Measurements from ENCODE around the gene NUP98.
"Not testable (repeated sequence)": the region's sequence is repeated elsewhere in the genome, so short reads cannot be mapped to it uniquely, and the experiment has no call there.

Gene NUP98

DNA sequence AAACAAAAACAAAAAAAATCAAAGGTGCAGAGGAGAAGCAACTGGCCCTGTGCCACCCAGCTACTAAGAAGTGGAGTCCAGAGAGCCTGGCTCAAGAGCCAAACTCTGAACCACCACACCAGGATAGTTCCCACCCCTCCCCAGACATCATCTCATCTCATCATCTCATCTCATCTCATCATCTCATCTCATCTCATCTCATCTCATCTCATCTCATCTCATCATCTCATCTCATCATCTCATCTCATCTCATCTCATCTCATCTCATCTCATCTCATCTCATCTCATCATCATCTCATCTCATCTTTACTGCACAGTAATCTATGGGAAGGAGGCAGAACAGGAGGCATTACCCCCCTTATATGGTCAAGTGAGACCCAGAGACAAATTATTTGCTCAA lies 134.5 kb downstream of the NUP98 start:
- DNase-seq (no peak), ATAC-seq (no peak)
- Mint-ChIP-seq H3K27ac (peak overlapping the region in 1 of 2 donors; percentile 64), H3K27me3 (no peaks in the 10 kb centered on the region), H3K4me3 (no peak overlapping the region), H3K9me3 (no peaks in the 10 kb centered on the region), H3K4me1 (no peaks in the 10 kb centered on the region)

DNA sequence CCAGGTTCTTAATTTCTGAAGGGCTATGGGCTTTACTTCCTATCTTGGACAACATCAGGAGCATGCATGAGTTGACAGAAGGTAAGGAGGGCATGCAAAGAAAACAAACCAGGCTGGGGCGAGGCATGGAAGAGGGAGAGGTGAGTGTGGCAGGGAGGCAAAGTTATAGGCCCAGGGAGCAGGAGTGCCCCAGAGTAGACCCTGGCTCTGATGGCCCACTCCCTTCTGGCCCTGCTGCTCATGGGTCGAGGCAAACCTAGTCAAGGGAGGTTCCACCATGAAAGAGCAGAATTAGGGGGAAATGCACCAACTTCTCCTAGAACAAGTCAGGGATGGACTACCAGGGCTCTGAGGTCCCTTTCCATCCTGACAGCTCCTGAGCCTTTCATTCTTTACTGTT lies 136.4 kb downstream of the NUP98 start:
- peak overlapping the region in 1 of 2 donors; percentile 21 for H3K27ac Mint-ChIP-seq
- no peak for ATAC-seq
- H3K9me3 Mint-ChIP-seq: no peaks in the 10 kb centered on the region
- H3K4me1 Mint-ChIP-seq: no peaks in the 10 kb centered on the region
- no peak overlapping the region for H3K4me3 Mint-ChIP-seq
- no peak for DNase-seq
- H3K27me3 Mint-ChIP-seq: no peaks in the 10 kb centered on the region

DNA sequence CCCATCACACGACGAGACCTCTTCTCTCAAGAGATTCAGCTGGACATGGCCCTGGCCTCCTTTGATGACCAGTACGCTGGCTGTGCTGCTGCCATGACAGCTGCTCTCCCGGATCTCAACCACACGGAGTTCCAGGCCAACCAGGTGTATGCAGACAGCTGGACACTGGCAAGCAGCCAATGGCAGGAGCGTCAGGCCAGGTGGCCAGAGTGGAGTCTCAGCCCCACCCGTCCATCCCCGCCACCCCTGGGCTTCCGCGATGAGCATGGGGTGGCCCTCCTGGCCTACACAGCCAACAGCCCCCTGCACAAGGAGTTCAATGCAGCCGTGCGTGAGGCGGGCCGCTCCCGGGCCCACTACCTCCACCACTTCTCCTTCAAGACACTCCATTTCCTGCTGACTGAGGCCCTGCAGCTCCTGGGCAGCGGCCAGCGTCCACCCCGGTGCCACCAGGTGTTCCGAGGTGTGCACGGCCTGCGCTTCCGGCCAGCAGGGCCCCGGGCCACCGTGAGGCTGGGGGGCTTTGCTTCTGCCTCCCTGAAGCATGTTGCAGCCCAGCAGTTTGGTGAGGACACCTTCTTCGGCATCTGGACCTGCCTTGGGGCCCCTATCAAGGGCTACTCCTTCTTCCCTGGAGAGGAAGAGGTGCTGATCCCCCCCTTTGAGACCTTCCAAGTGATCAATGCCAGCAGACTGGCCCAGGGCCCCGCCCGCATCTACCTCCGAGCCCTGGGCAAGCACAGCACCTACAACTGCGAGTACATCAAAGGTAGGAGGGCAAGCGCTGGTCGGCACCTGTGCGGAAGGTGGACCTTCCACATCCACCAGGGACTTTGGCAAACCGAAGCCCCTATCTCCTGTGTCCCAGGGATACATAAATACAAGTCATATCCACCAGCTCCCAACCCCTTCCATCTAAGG lies 137.5 kb downstream of the NUP98 start:
- no peak for ATAC-seq
- Mint-ChIP-seq H3K9me3 (no peaks in the 10 kb centered on the region), H3K27ac (peak overlapping the region in 1 of 2 donors; percentile 46), H3K4me3 (no peak overlapping the region), H3K4me1 (no peaks in the 10 kb centered on the region), H3K27me3 (no peaks in the 10 kb centered on the region)
- DNase-seq: no peak

DNA sequence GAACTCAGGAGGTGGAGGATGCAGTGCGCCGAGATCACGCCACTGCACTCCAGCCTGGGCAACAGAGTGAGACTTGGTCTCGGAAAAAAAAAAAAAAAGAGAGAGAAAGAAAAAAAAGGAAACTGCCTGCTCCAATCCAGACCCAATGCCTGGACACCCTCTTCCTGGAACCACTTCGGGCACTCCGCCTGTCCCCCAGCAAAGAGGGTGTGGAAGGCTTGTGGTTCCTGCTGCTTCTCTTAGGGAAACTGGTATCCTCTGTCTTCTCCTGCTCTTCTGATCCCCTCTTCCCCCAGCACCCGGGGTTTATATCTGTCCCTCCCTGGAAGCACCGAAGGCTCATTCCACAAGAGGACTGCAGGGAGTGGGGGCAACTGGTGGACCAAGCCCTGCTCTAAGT lies 139.1 kb downstream of the NUP98 start:
- H3K4me1 Mint-ChIP-seq: no peaks in the 10 kb centered on the region
- no peak overlapping the region for H3K27ac Mint-ChIP-seq
- DNase-seq (no peak), ATAC-seq (no peak)
- no peak overlapping the region for H3K4me3 Mint-ChIP-seq
- H3K9me3 Mint-ChIP-seq: no peaks in the 10 kb centered on the region
- H3K27me3 Mint-ChIP-seq: no peaks in the 10 kb centered on the region

DNA sequence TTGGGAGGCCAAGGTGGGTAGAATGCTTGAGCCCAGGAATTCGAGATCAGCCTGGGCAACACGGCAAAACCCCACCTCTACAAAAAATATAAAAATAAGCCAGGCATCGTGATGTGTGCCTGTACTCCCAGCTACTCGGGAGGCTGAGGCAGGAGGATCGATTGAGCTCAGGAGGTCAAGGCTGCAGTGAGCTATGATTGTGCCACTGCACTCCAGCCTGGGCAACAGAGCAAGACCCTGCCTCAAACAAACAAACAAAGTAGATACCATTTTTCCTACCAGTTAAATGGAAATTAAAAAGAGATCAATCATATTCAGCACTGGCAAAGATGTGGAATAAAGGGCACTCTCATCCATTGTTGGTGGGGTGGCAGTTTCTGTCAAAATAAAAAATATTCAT lies 140.0 kb downstream of the NUP98 start:
- H3K4me1 Mint-ChIP-seq, H3K9me3 Mint-ChIP-seq, H3K27me3 Mint-ChIP-seq, ATAC-seq, DNase-seq, H3K27ac Mint-ChIP-seq, H3K4me3 Mint-ChIP-seq: not testable (repeated sequence)

DNA sequence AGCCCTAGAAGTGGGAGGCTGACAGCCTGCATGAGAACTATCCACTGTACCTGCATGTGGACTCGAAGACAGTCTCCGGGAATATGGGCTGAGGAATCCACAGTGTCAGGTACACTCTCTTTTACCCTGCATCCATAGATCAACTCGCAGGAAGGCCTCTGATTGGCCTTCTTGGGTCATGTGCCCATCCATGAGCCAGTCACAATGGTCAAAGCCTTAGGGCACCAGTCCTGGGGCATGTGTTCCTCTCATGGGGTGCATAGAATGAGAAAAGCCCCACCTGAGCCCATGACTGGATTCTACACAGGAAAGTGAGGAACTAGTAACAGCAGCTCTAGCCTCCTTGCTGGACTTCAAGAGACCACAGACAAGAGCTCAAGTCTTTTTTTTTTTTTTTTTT lies 141.8 kb downstream of the NUP98 start:
- H3K27ac Mint-ChIP-seq: no peak overlapping the region
- peaks cover 8% of the 10 kb centered on the region for H3K27me3 Mint-ChIP-seq
- DNase-seq: no peak
- ATAC-seq: no peak
- H3K4me3 Mint-ChIP-seq: no peak overlapping the region
- no peaks in the 10 kb centered on the region for H3K4me1 Mint-ChIP-seq
- H3K9me3 Mint-ChIP-seq: no peaks in the 10 kb centered on the region

DNA sequence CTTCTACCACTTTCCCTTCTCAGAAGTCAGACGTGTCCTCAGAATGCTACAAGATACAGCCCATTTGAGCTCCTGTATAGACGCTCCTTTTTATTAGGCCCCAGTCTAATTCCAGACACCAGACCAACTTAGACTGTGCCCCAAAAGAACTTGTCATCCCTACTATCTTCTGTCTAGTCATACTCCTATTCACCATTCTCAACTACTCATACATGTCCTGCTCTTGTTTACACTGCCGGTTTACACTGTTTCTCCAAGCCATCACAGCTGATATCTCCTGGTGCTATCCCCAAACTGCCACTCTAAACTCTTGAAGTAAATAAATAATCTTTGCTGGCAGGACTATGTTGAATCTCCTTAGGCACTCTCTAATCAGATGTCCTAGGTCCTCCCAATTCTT lies 144.8 kb downstream of the NUP98 start:
- H3K9me3 Mint-ChIP-seq, DNase-seq, H3K4me3 Mint-ChIP-seq, H3K4me1 Mint-ChIP-seq, H3K27ac Mint-ChIP-seq, ATAC-seq: not testable (repeated sequence)
- H3K27me3 Mint-ChIP-seq: peaks cover 36% of the 10 kb centered on the region

DNA sequence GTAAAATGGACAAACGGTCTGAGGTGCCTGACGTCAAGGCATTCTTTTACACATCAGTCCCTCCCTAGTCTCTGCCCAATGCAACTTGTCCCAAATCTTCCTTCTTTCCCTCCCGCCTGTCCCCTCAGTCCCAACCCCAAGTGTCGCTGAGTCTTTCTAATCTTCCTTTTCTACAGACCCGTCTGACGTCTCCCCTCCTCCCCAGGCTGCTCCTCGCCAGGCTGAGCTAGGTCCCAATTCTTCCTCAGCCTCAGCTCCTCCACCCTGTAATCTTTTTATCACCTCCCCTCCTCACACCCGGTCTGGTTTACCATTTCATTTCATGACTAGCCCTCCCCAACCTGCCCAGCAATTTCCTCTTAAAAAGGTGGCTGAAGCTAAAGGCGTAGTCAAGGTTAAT lies 148.0 kb downstream of the NUP98 start:
- H3K27ac Mint-ChIP-seq, H3K4me1 Mint-ChIP-seq, ATAC-seq, H3K9me3 Mint-ChIP-seq, H3K4me3 Mint-ChIP-seq, DNase-seq: not testable (repeated sequence)
- H3K27me3 Mint-ChIP-seq: peaks cover 53% of the 10 kb centered on the region

DNA sequence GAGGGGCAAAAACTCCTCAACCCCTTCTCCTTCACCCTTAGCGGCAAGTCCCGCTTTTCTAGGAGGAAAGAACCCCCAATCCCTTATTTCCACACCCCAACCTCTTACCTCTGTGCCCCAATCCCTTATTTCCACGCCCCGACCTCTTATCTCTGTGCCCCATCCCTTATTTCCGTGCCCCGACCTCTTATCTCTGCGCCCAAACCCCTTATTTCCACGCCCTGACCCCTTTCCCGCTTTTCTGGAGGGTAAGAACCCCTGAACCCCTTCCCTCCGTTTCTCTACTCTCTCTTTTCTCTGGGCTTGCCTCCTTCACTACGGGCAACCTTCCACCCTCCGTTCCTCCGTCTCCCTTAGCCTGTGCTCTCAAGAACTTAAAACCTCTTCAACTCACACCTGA lies 148.5 kb downstream of the NUP98 start:
- H3K27me3 Mint-ChIP-seq: peaks cover 59% of the 10 kb centered on the region
- not testable (repeated sequence) for H3K4me1 Mint-ChIP-seq, H3K9me3 Mint-ChIP-seq, H3K4me3 Mint-ChIP-seq, H3K27ac Mint-ChIP-seq, DNase-seq, ATAC-seq

DNA sequence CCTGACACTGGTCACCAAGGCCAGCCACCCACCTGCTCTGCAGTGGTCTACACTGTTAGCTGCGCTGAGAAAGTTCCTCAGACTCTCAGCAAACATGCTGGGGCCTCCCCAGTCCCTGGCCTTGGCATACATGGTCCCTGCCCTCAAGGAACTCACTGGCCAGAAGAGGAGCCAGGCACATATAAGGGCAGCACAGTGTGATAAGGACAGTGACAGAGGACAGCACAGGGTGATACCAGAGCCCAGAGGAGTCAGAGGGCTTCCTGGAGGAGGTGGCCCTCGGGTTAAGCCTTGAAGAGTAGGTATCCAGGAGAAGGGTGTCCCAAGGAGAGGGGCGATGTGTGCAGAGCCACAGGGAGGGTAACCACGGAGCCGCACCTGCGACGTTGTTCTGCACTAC lies 151.8 kb downstream of the NUP98 start:
- ATAC-seq (no peak), DNase-seq (no peak)
- Mint-ChIP-seq H3K4me3 (no peak overlapping the region), H3K27ac (no peak overlapping the region), H3K4me1 (peaks cover 19% of the 10 kb centered on the region), H3K27me3 (peaks cover 78% of the 10 kb centered on the region), H3K9me3 (no peaks in the 10 kb centered on the region)

DNA sequence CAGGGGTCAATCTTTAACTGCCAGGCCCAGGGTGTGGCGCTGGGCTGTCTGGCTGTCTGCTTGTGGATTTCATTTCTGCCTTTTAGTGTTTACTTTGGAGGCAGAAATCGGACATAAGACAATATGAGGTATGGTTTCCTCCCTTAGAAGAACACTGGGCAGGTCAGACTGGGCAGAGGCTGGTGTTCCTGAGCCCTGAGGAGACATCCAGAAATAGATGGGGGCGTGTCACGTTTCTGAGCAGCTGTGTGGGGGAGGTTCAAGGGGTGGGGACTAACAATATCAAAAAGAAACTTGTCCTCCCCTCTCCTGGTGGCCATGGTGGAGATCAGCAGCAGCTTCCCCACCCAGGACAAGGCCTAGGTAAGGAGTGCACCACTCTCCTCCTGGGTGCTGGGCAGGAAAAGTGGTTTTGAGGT lies 152.5 kb downstream of the NUP98 start, which contains the start of gene ART1:
Gene ART1 (plus strand): TSS at position 312 of the 419 bp plus-strand sequence. CDS start 14,086 bp downstream, outside the sequence.
- Mint-ChIP-seq H3K27ac (no peak within 1 kb of the TSS), H3K4me1 (peaks cover 19% of the 10 kb centered on the region), H3K27me3 (peaks cover 76% of the 10 kb centered on the region), H3K4me3 (no peak within 1 kb of the TSS), H3K9me3 (no peaks in the 10 kb centered on the region)
- no peak for ATAC-seq
- no peak for DNase-seq

DNA sequence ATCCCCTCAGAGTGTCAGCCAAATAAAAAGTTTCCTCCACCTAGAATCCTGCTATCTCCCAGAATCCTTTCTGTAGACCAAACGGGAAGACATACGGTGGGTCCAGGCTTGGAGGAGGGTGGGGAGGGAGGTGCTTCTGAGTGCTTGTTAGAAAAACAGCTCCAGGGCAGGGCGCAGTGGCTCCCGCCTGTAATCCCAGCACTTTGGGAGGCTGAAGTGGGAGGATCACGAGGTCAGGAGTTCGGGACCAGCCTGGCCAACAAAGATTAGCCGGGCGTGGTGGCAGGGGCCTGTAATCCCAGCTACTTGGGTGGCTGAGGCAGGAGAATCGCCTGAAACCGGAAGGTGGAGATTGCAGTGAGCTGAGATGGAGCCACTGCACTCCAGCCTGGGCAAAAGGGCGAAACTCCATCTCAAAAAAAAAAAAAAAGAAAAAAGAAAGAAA lies 154.2 kb downstream of the NUP98 start:
- Mint-ChIP-seq H3K27me3 (peaks cover 73% of the 10 kb centered on the region), H3K4me1 (peaks cover 13% of the 10 kb centered on the region)
- not testable (repeated sequence) for H3K4me3 Mint-ChIP-seq, H3K27ac Mint-ChIP-seq, H3K9me3 Mint-ChIP-seq, ATAC-seq, DNase-seq

DNA sequence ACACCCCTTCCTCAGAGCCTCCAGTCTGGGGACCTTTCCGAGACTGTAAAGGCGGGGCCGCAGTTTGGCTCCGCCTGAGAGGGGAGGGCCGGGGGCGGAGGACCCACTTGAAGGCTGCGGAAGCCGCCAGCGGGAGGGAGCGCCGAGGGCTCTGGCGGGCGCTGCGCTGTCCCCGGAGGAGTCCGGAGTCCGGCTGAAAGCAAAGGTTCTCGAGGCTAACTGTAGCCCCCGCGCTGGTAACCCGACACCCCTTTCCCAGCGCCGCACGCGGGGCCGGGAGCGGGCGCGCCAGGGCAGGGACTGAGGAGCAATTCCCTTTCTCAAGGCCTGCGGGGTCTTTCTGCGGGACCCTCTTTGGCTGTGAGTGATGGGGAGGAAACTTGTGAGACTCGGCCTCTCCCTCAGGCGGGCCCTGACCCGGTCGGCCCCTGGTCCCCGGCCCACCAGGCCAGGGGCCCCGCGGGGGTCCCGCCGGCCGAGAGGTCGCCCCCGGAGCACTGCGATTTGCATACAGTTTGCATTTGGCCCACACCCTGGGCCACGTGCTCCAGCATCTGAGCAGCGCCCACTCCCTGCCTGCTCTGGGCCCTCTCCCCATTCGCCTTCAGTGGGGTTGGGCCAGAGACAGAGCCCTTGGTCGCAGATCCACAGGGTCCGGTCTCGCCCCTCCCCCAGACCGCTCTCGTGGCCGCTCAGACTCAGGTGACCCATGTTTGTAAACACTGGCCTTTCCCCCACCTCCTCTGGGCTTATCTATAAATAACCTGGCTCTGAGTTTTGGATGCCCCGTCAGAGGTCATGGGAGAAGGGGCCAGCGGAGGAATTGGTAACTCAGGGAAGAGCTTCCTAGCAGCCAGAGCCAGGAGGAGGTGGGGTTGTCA lies 155.0 kb downstream of the NUP98 start:
- H3K27ac Mint-ChIP-seq: peak overlapping the region in 1 of 2 donors; percentile 60

DNA sequence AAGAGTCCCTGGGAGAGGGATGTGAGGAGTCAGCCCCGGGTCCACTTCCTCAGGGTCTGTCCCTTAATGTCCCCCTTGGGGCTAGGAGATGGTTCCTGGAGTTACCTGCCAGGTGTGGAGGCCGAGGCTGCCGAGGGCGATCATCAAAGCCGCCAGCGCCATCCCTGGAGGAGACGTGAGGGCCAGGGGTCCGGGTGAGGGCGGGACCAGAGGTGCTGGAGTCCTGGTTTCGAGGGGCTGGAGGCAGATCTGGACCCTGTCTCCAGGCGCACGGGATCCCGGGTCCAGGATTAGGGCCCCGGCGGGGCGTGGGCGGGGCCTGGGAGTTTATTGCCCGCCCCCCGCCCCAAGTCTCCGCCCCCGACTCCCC lies 155.7 kb downstream of the NUP98 start, which contains the start of gene ART5:
Gene ART5 (minus strand): TSS at position 292 of the 370 bp plus-strand sequence. CDS start 130 bp downstream, at position 162.
- H3K27ac Mint-ChIP-seq: peak within 1 kb of the TSS in 1 of 2 donors; percentile 60

More for the DNA sequence above, 155.0 kb downstream of the NUP98 start:
- DNase-seq: peak; percentile 21 to 41
- H3K9me3 Mint-ChIP-seq: no peaks in the 10 kb centered on the region
- peaks cover 13% of the 10 kb centered on the region for H3K4me1 Mint-ChIP-seq
- peak; percentile 79 for ATAC-seq
- H3K4me3 Mint-ChIP-seq: peak overlapping the region; percentile 64 to 77
- peaks cover 68% of the 10 kb centered on the region for H3K27me3 Mint-ChIP-seq

DNA sequence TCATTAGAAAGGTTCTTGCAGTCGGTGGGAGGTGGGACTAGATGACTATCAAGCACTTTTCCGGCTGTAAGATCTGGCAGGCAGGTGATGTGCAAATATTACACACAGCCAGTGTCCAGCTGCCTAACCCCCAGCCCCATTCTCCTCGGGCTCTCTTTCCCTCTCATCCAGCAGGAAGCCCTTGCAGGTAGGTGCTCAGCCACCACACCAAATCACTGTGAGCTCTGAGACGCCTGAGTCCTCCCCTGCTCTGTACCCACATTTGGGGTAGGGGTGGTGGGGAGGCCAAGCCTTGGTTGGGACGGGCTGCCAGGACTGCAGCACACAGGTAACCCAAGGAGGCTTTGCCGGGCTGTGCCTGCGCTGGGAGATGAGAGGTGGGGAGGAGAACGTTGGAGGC lies 156.2 kb downstream of the NUP98 start:
- H3K27ac Mint-ChIP-seq: peak overlapping the region in 1 of 2 donors; percentile 13
- ATAC-seq (no peak), DNase-seq (no peak)
- peak overlapping the region; percentile 50 to 67 for H3K4me3 Mint-ChIP-seq
- peaks cover 68% of the 10 kb centered on the region for H3K27me3 Mint-ChIP-seq
- H3K9me3 Mint-ChIP-seq: no peaks in the 10 kb centered on the region
- peaks cover 13% of the 10 kb centered on the region for H3K4me1 Mint-ChIP-seq

More for the DNA sequence above, 155.7 kb downstream of the NUP98 start, which contains the start of gene ART5:
- Mint-ChIP-seq H3K9me3 (no peaks in the 10 kb centered on the region), H3K27me3 (peaks cover 68% of the 10 kb centered on the region), H3K4me1 (peaks cover 13% of the 10 kb centered on the region), H3K4me3 (peak within 1 kb of the TSS; percentile 67 to 77)
- ATAC-seq (peak; percentile 29), DNase-seq (no peak)
